AG04450 (cell line): ENCODE measurements around the gene MGAT4B. TPM values are rescaled to one million over a fixed set of nuclear protein-coding genes. Genes with fewer than 3 reads are reported as not detected.

Experiments
- CTCF ChIA-PET: fragments of 300-600, 350-600 bp; formaldehyde crosslinking; extraction: SDS; loops from one replicate; lab custom pipeline; 2022; ENCODE audit warnings: antibody characterized with exemption, inconsistent platforms; lab: Charles Lee
- POLR2A ChIA-PET: fragments of 350-600 bp; formaldehyde crosslinking; extraction: SDS; loops from one replicate; lab custom pipeline; 2021; ENCODE audit warnings: antibody characterized with exemption, inconsistent platforms; lab: Yijun Ruan, JAX
- DNase-seq: peaks from one replicate; pipeline ENCODE4 v3.0.0-alpha.2; 2011; ENCODE audit warnings: low read depth, low spot score
- H3K27ac ChIP-seq: one replicate; pipeline ENCODE4 v1.5.1; 2012; ENCODE audit warnings: low read depth, low read length, control low read depth
- H3K27me3 ChIP-seq: one replicate; pipeline ENCODE4 v1.6.0; 2012; ENCODE audit warnings: low read length; ENCODE audit not compliant: control insufficient read depth, insufficient read depth
- H3K4me3 ChIP-seq: 2 replicates; pipeline ENCODE4 v1.5.1; 2011; ENCODE audit warnings: mild to moderate bottlenecking, low read depth, low read length, control low read depth
- H3K9me3 ChIP-seq: 2 replicates; pipeline ENCODE4 v1.5.1; 2012; ENCODE audit warnings: low read length; ENCODE audit not compliant: control insufficient read depth, insufficient read depth
- CTCF ChIP-seq: IDR thresholded peaks from 2 replicates; pipeline ENCODE4 v1.5.1; 2011; ENCODE audit warnings: low read depth, low read length, control low read depth, inconsistent platforms
- polyA plus RNA-seq: library from polyadenylated mRNA; depleted of rRNA; stranded (reverse); fragments of >200 nt; gene quantifications from 2 replicates; pipeline ENCODE4 v1.2.3, GENCODE V29; 2011

The MGAT4B gene
- polyA plus RNA-seq, 1 experiment, result 102 TPM

DNA sequence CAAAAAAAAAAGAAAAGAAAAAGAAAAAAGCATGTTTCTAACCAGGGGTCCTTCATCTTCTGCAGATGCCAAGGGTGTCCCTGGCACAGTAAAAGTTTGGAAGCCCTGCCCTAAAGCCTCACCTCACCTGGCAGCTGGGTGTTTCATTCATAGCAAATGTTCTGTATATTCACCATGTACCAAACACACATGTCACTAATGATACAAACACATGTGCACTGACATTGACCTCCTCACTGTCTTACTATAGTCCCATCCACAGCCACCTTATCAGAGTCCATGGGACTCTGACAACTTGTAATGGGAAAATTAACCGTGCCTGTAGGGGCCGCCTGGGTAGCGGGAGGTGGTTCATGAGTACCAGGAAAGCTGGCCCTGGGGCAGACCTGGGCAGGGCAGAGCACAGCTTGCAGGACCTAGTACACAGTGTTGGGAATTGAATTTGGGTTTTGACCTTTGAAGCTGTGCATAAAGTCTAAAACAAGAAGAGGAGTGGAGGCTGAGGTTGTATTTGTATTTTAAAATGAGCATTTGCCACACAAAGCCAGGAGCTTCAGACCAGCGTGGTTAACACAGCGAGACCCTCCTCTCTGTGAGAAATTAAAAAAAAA, 6.4 kb upstream of the MGAT4B start:
- no peaks in the 10 kb centered on the region for H3K27me3 ChIP-seq
- peaks cover 6% of the 10 kb centered on the region; the same call in 1 of the 2 replicates for H3K9me3 ChIP-seq
- ChIA-PET CTCF (no interaction called here), POLR2A (no interaction called here)
- no peak overlapping the region for H3K27ac ChIP-seq
- no peak overlapping the region for H3K4me3 ChIP-seq
- TF ChIP-seq CTCF, result no peak
- no peak for DNase-seq

- Histone ChIP-seq H3K27me3 (no peaks in the 10 kb centered on the region), H3K27ac (no peak overlapping the region), H3K4me3 (no peak overlapping the region), H3K9me3 (peaks cover 6% of the 10 kb centered on the region; the same call in 1 of the 2 replicates)
- ChIA-PET POLR2A (no interaction called here), CTCF (no interaction called here)
- no peak for TF ChIP-seq CTCF
- no peak for DNase-seq
Observed at GRCh38 chr5:179812135-179812825, 5.6 kb upstream of the MGAT4B start.

DNA sequence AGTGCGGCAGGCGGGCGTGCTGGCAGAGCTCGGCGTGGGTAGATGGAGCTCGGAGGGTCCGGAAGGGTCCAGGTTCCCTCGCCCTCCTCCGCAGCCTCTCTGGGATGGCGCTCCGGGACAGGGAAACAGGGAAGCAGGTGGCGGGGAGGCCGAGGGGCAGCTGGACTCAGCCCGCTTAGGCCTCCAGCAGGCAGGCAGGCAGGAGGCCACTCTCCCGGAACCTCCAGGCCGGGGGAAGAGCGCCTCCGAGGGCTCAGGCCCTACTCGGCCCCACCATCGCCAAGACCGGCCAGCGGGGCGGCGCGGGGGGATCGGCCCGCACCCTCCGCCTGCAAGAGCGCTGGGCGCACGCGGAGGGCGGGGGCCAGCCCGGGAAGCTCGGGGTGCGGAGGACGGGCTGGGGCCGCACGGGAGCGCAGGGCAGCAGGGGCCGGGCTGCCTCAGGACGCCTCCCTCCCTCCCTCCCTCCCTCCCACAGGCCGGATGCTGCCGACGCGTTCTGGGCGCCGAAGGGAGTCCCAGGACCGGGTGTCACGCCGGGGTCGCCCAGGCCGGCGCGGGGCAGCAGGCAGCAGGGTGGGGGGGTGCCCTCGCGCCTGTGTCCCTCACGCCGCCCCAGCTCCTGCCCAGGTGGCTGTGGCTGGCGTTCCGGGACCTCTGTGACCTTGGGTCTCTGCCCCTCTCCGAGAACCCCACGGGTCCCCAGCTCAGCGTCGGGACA, 977 bp downstream of the MGAT4B start:
- Histone ChIP-seq H3K9me3 (no peaks in the 10 kb centered on the region; the same call in 1 of the 2 replicates), H3K27ac (no peak overlapping the region), H3K27me3 (no peaks in the 10 kb centered on the region), H3K4me3 (peak overlapping the region; percentile 77)
- no peak for TF ChIP-seq CTCF
- ChIA-PET CTCF (interaction anchor here (0.5 kb wide), 1 partner anchor 37 kb away, joined by 5 read pairs; no protein-coding TSS in a partner anchor), POLR2A (interaction anchor here (1.2 kb wide), 1 partner anchor 15 kb away, joined by 5 read pairs; the partner anchor contains the start of gene SQSTM1)
- DNase-seq, result no peak

- H3K27me3 ChIP-seq, result no peaks in the 10 kb centered on the region
- TF ChIP-seq CTCF, result no peak
- no peak for DNase-seq
- ChIA-PET POLR2A (no interaction called here), CTCF (no interaction called here)
- no peak overlapping the region for H3K27ac ChIP-seq
- peak overlapping the region; percentile 77 for H3K4me3 ChIP-seq
- no peaks in the 10 kb centered on the region; the same call in 1 of the 2 replicates for H3K9me3 ChIP-seq
Observed at GRCh38 chr5:179805070-179805528, 1.6 kb downstream of the MGAT4B start.
